Psoas muscle (tissue), 7 donors: ENCODE measurements around the gene SH3PXD2B. TPM values are rescaled to one million over a fixed set of nuclear protein-coding genes. Genes with fewer than 3 reads are reported as not detected.

Experiments
- polyA plus RNA-seq, 3 donors: library from polyadenylated mRNA; stranded (reverse); fragments of 200-250 nt; gene quantifications; one replicate each; pipeline ENCODE4 v1.2.3, GENCODE V29; 2013
- total RNA-seq, 4 donors: library from RNA; stranded (reverse); fragmentation: NEBNext Ultra II Directional in 2 of 4; extraction: Animal tissue kit (Norgen Biotek cat#: 25700) in 2 of 4; gene quantifications; one replicate each; pipeline versions ENCODE4 v1.2.1 to v1.2.4, GENCODE V29; 2021 to 2023
- donor health status: healthy with polysubstance abuse.
- donor health status: DM: no; HTN: no; CAD: no; lungs with moderate emphysema.
- donor health status: Bipolar disorder and iron deficiency.
- donor health status: healthy.
- donor health status: DM: no; HTN: no; CAD: no.
- donor health status: DM: no; HTN: no; CAD: no.
- donor health status: DM: yes; HTN: yes; CAD: no.

SH3PXD2B gene
- total and polyA plus RNA-seq, 7 donors = 0.58 to 5.3 (median 2.5) TPM

Other genes with a start within 250 kb of the SH3PXD2B start
- gene UBTD2, start 170.8 kb downstream of the SH3PXD2B start, total RNA-seq = 10 to 100 TPM in 1 of 4 donors, 1 to 10 TPM in 3; 7.4 to 12.3 (median 8.6) TPM
- 10 to 100 TPM in 1 of 3 donors, 1 to 10 TPM in 2; 5.3 to 10.5 (median 8.6) TPM for gene UBTD2, start 170.8 kb downstream of the SH3PXD2B start, polyA plus RNA-seq
- 10 to 100 TPM; 13.7 to 20.4 (median 16.4) TPM for gene NEURL1B, start 186.7 kb upstream of the SH3PXD2B start, total RNA-seq
- gene NEURL1B, start 186.7 kb upstream of the SH3PXD2B start, polyA plus RNA-seq = 1 to 10 TPM; 8.0 to 9.7 (median 8.2) TPM